Thyroid gland (tissue), 4 donors: ENCODE measurements around the gene CCR5AS.

Experiments used
- DNase-seq, 2 donors: peaks; one replicate each; pipeline ENCODE4 v3.0.0-alpha.2; 2019
- H3K27ac ChIP-seq, 3 donors: fragments of 200-600 bp; sonication (generic); 1 replicate in 2 of 3; 2 replicates in 1 of 3; pipeline ENCODE4 v1.5.1; 2016 to 2019; ENCODE audit warnings: mild to moderate bottlenecking in 1 of 3, moderate library complexity in 1 of 3
- H3K27me3 ChIP-seq: fragments of 200-600 bp; sonication (generic); one replicate; pipeline ENCODE4 v1.5.1; 2019
- H3K36me3 ChIP-seq, 2 donors: fragments of 200-600 bp; sonication (generic); one replicate each; pipeline ENCODE4 v1.5.1; 2016 to 2019
- H3K4me1 ChIP-seq, 2 donors: fragments of 200-600 bp; sonication (generic); one replicate each; pipeline ENCODE4 v1.5.1; 2017 to 2019
- H3K4me3 ChIP-seq, 3 donors: fragments of 200-600 bp; sonication (generic); replicated peaks in 1 of 3; 1 replicate in 2 of 3; 2 replicates in 1 of 3; pipeline ENCODE4 v1.5.1; 2016; ENCODE audit warnings: mild to moderate bottlenecking in 1 of 3
- H3K9me3 ChIP-seq: fragments of 200-600 bp; sonication (generic); one replicate; pipeline ENCODE4 v1.5.1; 2017
- POLR2A ChIP-seq, 2 donors: fragments of 450-650 bp; IDR thresholded peaks; one replicate each; pipeline ENCODE4 v1.6.1; 2017; ENCODE audit warnings: antibody characterized with exemption in 2 of 2, mild to moderate bottlenecking in 2 of 2, moderate library complexity in 1 of 2
- WGBS, 2 donors: methylation state at CpG; one replicate each; pipeline ENCODE4 v1.1.5; 2017; 5-methylcytosine and 5-hydroxymethylcytosine counted together
- intact Hi-C: fragments of 100-400 bp; cut with DNase I; formaldehyde crosslinking; loops from one replicate; pipeline ENCODE4 v1.15.1; 2023
- TF ChIP-seq, protein P1 (sequence below), 6 experiments: fragments of 200-600 bp in 3 of 6; fragments of 450-650 bp in 3 of 6; sonication (generic) in 3 of 6; IDR thresholded peaks; one replicate each; pipeline ENCODE4 v1.5.1; 2016 to 2019; ENCODE audit warnings: antibody characterized with exemption in 6 of 6, mild to moderate bottlenecking in 2 of 6, inconsistent platforms in 1 of 6, moderate library complexity in 1 of 6

Gene CCR5AS

DNA sequence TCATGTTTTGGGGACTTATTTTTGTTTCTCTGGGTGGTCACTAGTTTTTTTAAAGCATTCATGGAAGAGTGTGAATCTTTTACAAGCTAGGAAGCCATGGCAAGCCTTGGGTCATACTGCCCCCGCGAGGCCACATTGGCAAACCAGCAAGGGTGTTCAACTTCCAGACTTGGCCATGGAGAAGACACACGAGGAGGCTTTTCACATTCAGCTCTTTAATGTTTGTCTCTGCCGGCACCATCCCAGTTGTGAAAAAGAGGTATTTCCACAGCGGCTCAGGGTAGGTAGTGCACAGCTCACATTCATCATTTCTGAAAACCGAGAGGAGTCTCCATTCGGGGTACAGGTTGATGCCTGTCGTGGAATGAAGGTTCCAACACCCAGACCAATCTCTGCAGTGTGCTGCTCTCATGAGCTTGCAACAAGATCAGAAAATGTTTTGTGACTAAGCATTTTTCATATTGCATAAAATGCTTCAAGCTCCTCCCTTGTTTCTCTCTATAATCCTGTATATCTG is 28.4 kb downstream of the CCR5AS start:
- Histone ChIP-seq H3K9me3 (no peaks in the 10 kb centered on the region), H3K36me3 (no peaks in the 10 kb centered on the region), H3K27me3 (no peaks in the 10 kb centered on the region), H3K27ac (no peak overlapping the region), H3K4me3 (no peak overlapping the region), H3K4me1 (peaks cover 9 to 23% of the 10 kb centered on the region in 2 donors)
- 51 to 55% methylated on average over 8 of the region's 8 CpGs for WGBS, 2 donors
- TF ChIP-seq, protein P1, sequence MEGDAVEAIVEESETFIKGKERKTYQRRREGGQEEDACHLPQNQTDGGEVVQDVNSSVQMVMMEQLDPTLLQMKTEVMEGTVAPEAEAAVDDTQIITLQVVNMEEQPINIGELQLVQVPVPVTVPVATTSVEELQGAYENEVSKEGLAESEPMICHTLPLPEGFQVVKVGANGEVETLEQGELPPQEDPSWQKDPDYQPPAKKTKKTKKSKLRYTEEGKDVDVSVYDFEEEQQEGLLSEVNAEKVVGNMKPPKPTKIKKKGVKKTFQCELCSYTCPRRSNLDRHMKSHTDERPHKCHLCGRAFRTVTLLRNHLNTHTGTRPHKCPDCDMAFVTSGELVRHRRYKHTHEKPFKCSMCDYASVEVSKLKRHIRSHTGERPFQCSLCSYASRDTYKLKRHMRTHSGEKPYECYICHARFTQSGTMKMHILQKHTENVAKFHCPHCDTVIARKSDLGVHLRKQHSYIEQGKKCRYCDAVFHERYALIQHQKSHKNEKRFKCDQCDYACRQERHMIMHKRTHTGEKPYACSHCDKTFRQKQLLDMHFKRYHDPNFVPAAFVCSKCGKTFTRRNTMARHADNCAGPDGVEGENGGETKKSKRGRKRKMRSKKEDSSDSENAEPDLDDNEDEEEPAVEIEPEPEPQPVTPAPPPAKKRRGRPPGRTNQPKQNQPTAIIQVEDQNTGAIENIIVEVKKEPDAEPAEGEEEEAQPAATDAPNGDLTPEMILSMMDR (IDR thresholded peaks at IDR 0.05), result peak in 5 of 6 experiments; percentile 32 to 62 (median 50)
- no peak for TF ChIP-seq POLR2A (IDR thresholded peaks at IDR 0.05)
- intact Hi-C loops, result no loop called here
- peak; percentile 61 to 71 for DNase-seq

GRCh38 chr3:46375814-46376213 is 31.1 kb downstream of the CCR5AS start:
- 30 to 33% methylated on average over 2 of the region's 2 CpGs for WGBS, 2 donors
- TF ChIP-seq POLR2A (IDR thresholded peaks at IDR 0.05), result no peak
- H3K4me3 ChIP-seq, result no peak overlapping the region
- H3K36me3 ChIP-seq, result no peaks in the 10 kb centered on the region
- H3K4me1 ChIP-seq, result peaks cover 6 to 8% of the 10 kb centered on the region in 2 donors
- no peaks in the 10 kb centered on the region for H3K9me3 ChIP-seq
- no peak for DNase-seq
- H3K27me3 ChIP-seq, result no peaks in the 10 kb centered on the region
- no peak overlapping the region for H3K27ac ChIP-seq
- intact Hi-C loops, result no loop called here

- 77 to 82% methylated on average over 2 of the region's 2 CpGs for WGBS, 2 donors
- no peaks in the 10 kb centered on the region for H3K27me3 ChIP-seq
- H3K27ac ChIP-seq, result no peak overlapping the region
- DNase-seq, result no peak
- no peaks in the 10 kb centered on the region for H3K9me3 ChIP-seq
- peaks cover 0 to 2% of the 10 kb centered on the region in 2 donors for H3K4me1 ChIP-seq
- intact Hi-C loops, result no loop called here
- no peak overlapping the region for H3K4me3 ChIP-seq
- H3K36me3 ChIP-seq, result no peaks in the 10 kb centered on the region
- TF ChIP-seq POLR2A (IDR thresholded peaks at IDR 0.05), result no peak
- TF ChIP-seq, protein P1 (IDR thresholded peaks at IDR 0.05), result no peak
Measured at GRCh38 chr3:46375218-46375617, 31.6 kb downstream of the CCR5AS start.

DNA sequence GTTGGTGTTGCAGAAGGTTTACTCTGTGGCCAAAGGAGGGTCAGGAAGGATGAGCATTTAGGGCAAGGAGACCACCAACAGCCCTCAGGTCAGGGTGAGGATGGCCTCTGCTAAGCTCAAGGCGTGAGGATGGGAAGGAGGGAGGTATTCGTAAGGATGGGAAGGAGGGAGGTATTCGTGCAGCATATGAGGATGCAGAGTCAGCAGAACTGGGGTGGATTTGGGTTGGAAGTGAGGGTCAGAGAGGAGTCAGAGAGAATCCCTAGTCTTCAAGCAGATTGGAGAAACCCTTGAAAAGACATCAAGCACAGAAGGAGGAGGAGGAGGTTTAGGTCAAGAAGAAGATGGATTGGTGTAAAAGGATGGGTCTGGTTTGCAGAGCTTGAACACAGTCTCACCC is 32.1 kb downstream of the CCR5AS start:
- 80 to 89% methylated on average over 3 of the region's 3 CpGs for WGBS, 2 donors
- intact Hi-C loops, result no loop called here
- TF ChIP-seq, protein P1 (IDR thresholded peaks at IDR 0.05), result no peak
- TF ChIP-seq POLR2A (IDR thresholded peaks at IDR 0.05), result no peak

DNA sequence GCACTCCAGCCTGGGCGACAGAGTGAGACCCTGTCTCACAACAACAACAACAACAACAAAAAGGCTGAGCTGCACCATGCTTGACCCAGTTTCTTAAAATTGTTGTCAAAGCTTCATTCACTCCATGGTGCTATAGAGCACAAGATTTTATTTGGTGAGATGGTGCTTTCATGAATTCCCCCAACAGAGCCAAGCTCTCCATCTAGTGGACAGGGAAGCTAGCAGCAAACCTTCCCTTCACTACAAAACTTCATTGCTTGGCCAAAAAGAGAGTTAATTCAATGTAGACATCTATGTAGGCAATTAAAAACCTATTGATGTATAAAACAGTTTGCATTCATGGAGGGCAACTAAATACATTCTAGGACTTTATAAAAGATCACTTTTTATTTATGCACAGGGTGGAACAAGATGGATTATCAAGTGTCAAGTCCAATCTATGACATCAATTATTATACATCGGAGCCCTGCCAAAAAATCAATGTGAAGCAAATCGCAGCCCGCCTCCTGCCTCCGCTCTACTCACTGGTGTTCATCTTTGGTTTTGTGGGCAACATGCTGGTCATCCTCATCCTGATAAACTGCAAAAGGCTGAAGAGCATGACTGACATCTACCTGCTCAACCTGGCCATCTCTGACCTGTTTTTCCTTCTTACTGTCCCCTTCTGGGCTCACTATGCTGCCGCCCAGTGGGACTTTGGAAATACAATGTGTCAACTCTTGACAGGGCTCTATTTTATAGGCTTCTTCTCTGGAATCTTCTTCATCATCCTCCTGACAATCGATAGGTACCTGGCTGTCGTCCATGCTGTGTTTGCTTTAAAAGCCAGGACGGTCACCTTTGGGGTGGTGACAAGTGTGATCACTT is 34.1 kb downstream of the CCR5AS start:
- no peak for DNase-seq
- intact Hi-C loops, result no loop called here
- H3K27ac ChIP-seq, result no peak overlapping the region
- H3K27me3 ChIP-seq, result no peaks in the 10 kb centered on the region
- H3K4me3 ChIP-seq, result no peak overlapping the region
- no peaks in the 10 kb centered on the region for H3K4me1 ChIP-seq
- WGBS, 2 donors, result 83 to 85% methylated on average over 9 of the region's 9 CpGs
- H3K9me3 ChIP-seq, result no peaks in the 10 kb centered on the region
- H3K36me3 ChIP-seq, result no peaks in the 10 kb centered on the region
- TF ChIP-seq, protein P1 (IDR thresholded peaks at IDR 0.05), result peak in 2 of 6 experiments; percentile 23 to 31
- TF ChIP-seq POLR2A (IDR thresholded peaks at IDR 0.05), result no peak

More for the DNA sequence above, 32.1 kb downstream of the CCR5AS start:
- no peak for DNase-seq
- Histone ChIP-seq H3K4me1 (no peaks in the 10 kb centered on the region), H3K27me3 (no peaks in the 10 kb centered on the region), H3K4me3 (no peak overlapping the region), H3K9me3 (no peaks in the 10 kb centered on the region), H3K27ac (no peak overlapping the region), H3K36me3 (no peaks in the 10 kb centered on the region)
